HG03108 (cell line): ENCODE measurements around the gene RNF151.
"Not testable (repeated sequence)": the region's sequence is repeated elsewhere in the genome, so short reads cannot be mapped to it uniquely, and the experiment has no call there.

Source experiments
- ATAC-seq: cut with Tn5 transposase; IDR thresholded peaks from one replicate; pipeline ENCODE4 v1.9.1; 2021; ENCODE audit warnings: moderate library complexity; ENCODE audit not compliant: unreplicated experiment

The RNF151 gene

GRCh38 chr16:2006317-2006716 lies 39.7 kb downstream of the RNF151 start:
- ATAC-seq: no peak

GRCh38 chr16:2007081-2007836 lies 40.6 kb downstream of the RNF151 start:
- ATAC-seq: no peak

- no peak for ATAC-seq
Observed at GRCh38 chr16:2008009-2008526, 41.4 kb downstream of the RNF151 start.

- peak; percentile 6 for ATAC-seq
Observed at GRCh38 chr16:2008631-2009163, 42.0 kb downstream of the RNF151 start.

GRCh38 chr16:2009164-2009711 lies 42.6 kb downstream of the RNF151 start:
- peak; percentile 25 for ATAC-seq

GRCh38 chr16:2009791-2010510 lies 43.3 kb downstream of the RNF151 start, which contains the start of gene ZNF598:
Gene ZNF598, minus strand, starts transcription at chr16:2009821.
- peak; percentile 69 for ATAC-seq

GRCh38 chr16:2011726-2012125 lies 45.1 kb downstream of the RNF151 start:
- not testable (repeated sequence) for ATAC-seq

GRCh38 chr16:2013527-2013926 lies 46.9 kb downstream of the RNF151 start:
- no peak for ATAC-seq

GRCh38 chr16:2015117-2015946 lies 48.7 kb downstream of the RNF151 start:
- no peak for ATAC-seq

- no peak for ATAC-seq
Observed at GRCh38 chr16:2015947-2016208, 49.2 kb downstream of the RNF151 start.

GRCh38 chr16:2016407-2016922 lies 49.8 kb downstream of the RNF151 start:
- ATAC-seq: no peak
